Measurements from ENCODE around the gene SLC38A3. TPM values are rescaled to one million over a fixed set of nuclear protein-coding genes. Genes with fewer than 3 reads are reported as not detected.

SLC38A3 gene
- total RNA-seq, 1 donor from 2014 or later = 43.5 TPM

DNA sequence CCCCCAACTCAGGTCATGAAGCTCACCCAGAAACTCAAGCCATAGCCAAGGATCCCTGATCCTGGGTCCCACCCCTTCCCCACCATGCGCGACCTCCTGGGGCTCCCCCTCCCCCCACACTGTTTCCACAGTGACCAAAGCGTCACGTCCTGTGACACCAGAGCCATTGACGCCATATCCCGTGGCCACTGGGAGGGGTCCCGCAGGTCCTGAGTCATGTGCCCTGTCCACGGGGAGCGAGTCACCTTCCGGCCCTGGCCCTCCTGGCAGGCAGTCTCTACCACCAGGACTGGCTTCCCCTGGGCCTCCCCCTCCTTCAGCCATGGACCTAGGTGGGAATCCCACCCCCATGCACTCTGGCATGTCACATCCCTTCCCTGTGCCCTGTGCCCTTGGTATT lies 34.4 kb upstream of the SLC38A3 start:
- Mint-ChIP-seq H3K36me3 (ENCODE audit: insufficient read depth) (peaks cover 1% of the 10 kb centered on the region), H3K4me3 (ENCODE audit: low read depth) (no peak overlapping the region), H3K27ac (no peak overlapping the region), H3K27me3 (no peaks in the 10 kb centered on the region), H3K4me1 (ENCODE audit: low read depth) (peaks cover 17% of the 10 kb centered on the region), H3K9me3 (ENCODE audit: low read depth) (no peaks in the 10 kb centered on the region)
- TF ChIP-seq, protein P1, sequence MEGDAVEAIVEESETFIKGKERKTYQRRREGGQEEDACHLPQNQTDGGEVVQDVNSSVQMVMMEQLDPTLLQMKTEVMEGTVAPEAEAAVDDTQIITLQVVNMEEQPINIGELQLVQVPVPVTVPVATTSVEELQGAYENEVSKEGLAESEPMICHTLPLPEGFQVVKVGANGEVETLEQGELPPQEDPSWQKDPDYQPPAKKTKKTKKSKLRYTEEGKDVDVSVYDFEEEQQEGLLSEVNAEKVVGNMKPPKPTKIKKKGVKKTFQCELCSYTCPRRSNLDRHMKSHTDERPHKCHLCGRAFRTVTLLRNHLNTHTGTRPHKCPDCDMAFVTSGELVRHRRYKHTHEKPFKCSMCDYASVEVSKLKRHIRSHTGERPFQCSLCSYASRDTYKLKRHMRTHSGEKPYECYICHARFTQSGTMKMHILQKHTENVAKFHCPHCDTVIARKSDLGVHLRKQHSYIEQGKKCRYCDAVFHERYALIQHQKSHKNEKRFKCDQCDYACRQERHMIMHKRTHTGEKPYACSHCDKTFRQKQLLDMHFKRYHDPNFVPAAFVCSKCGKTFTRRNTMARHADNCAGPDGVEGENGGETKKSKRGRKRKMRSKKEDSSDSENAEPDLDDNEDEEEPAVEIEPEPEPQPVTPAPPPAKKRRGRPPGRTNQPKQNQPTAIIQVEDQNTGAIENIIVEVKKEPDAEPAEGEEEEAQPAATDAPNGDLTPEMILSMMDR (IDR thresholded peaks at IDR 0.05; ENCODE audit: unreplicated experiment) = no peak
- no peak for DNase-seq (ENCODE audit: low spot score, unreplicated experiment)

GRCh38 chr3:50171540-50172301 lies 33.4 kb upstream of the SLC38A3 start:
- H3K4me1 Mint-ChIP-seq (ENCODE audit: low read depth) = peaks cover 11% of the 10 kb centered on the region
- no peak overlapping the region for H3K27ac Mint-ChIP-seq
- no peaks in the 10 kb centered on the region for H3K27me3 Mint-ChIP-seq
- H3K9me3 Mint-ChIP-seq (ENCODE audit: low read depth) = no peaks in the 10 kb centered on the region
- H3K36me3 Mint-ChIP-seq (ENCODE audit: insufficient read depth) = peaks cover 3% of the 10 kb centered on the region
- H3K4me3 Mint-ChIP-seq (ENCODE audit: low read depth) = no peak overlapping the region
- no peak for DNase-seq (ENCODE audit: low spot score, unreplicated experiment)
- TF ChIP-seq, protein P1 (IDR thresholded peaks at IDR 0.05; ENCODE audit: unreplicated experiment) = no peak

DNA sequence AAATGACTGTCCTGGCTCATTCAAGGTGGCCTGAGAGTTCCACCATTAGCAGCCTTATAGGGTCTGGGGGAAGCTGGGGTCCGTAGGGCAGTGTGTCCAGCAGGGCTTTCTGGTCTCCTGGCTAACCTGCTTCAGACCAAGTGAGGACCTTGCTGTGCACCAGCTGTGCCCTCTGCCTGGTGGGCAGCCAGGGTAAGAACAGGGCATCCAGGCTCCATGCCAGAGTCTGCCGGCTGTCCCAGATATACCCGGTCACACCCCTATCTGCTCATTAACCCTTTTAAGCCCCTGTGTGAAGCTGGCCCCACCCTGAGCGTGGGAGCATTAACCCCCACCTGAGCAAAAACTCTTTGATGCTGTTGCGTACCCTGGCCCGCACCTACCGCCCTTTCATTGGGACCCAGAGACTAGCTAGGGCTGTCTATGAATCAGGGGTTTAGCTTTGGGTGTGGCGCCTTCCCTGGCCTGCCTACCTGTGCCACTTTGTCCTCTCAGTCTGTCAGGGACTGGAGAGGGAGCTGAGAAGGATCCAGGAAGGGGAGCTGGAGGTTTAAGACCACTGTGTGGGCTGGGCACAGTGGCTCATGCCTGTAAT lies 32.3 kb upstream of the SLC38A3 start:
- Mint-ChIP-seq H3K4me1 (ENCODE audit: low read depth) (peaks cover 4% of the 10 kb centered on the region), H3K36me3 (ENCODE audit: insufficient read depth) (peaks cover 3% of the 10 kb centered on the region), H3K9me3 (ENCODE audit: low read depth) (no peaks in the 10 kb centered on the region), H3K27ac (no peak overlapping the region), H3K27me3 (no peaks in the 10 kb centered on the region), H3K4me3 (ENCODE audit: low read depth) (no peak overlapping the region)
- no peak for DNase-seq (ENCODE audit: low spot score, unreplicated experiment)
- TF ChIP-seq, protein P1 (IDR thresholded peaks at IDR 0.05; ENCODE audit: unreplicated experiment) = no peak

GRCh38 chr3:50173685-50174516 lies 31.2 kb upstream of the SLC38A3 start:
- Mint-ChIP-seq H3K9me3 (ENCODE audit: low read depth) (no peaks in the 10 kb centered on the region), H3K36me3 (ENCODE audit: insufficient read depth) (peaks cover 3% of the 10 kb centered on the region), H3K4me1 (ENCODE audit: low read depth) (no peaks in the 10 kb centered on the region), H3K4me3 (ENCODE audit: low read depth) (no peak overlapping the region), H3K27me3 (no peaks in the 10 kb centered on the region), H3K27ac (no peak overlapping the region)
- DNase-seq (ENCODE audit: low spot score, unreplicated experiment) = no peak
- TF ChIP-seq, protein P1 (IDR thresholded peaks at IDR 0.05; ENCODE audit: unreplicated experiment) = no peak

- H3K9me3 Mint-ChIP-seq (ENCODE audit: low read depth) = no peaks in the 10 kb centered on the region
- peaks cover 2% of the 10 kb centered on the region for H3K4me1 Mint-ChIP-seq (ENCODE audit: low read depth)
- DNase-seq (ENCODE audit: low spot score, unreplicated experiment) = no peak
- H3K36me3 Mint-ChIP-seq (ENCODE audit: insufficient read depth) = peaks cover 3% of the 10 kb centered on the region
- no peaks in the 10 kb centered on the region for H3K27me3 Mint-ChIP-seq
- no peak overlapping the region for H3K4me3 Mint-ChIP-seq (ENCODE audit: low read depth)
- TF ChIP-seq, protein P1 (IDR thresholded peaks at IDR 0.05; ENCODE audit: unreplicated experiment) = no peak
- H3K27ac Mint-ChIP-seq = no peak overlapping the region
Observed at GRCh38 chr3:50174517-50174895, 30.6 kb upstream of the SLC38A3 start.
